Activated B cell treated with CpG ODN at 0.5 μM for 24 hours (primary cell): ENCODE results near the gene POLR3F. TPM values are rescaled to one million over a fixed set of nuclear protein-coding genes. Genes with fewer than 3 reads are reported as not detected.
A peak's percentile ranks its signal among the peaks of the same experiment; 100 is the strongest.

Source experiments
- ATAC-seq: fragments of 200-7000 bp; cut with Tn5 transposase; one replicate; pipeline ENCODE4 v1.10.0; 2021; ENCODE audit warnings: low read depth, mild to moderate bottlenecking, moderate library complexity
- CTCF ChIA-PET: fragments of 350-600 bp; sonication (Branson Sonifier 250); formaldehyde crosslinking; loops from one replicate; lab custom pipeline; 2021; ENCODE audit warnings: antibody characterized with exemption; lab: Charles Lee
- POLR2A ChIA-PET: fragments of 350-600 bp; sonication (Branson Sonifier 250); formaldehyde crosslinking; loops from one replicate; lab custom pipeline; 2021; ENCODE audit warnings: antibody characterized with exemption; lab: Charles Lee
- DNase-seq: peaks from one replicate; pipeline ENCODE4 v3.0.0; 2022
- H3K27ac Mint-ChIP-seq: one replicate; pipeline ENCODE4 v1.8.0; 2020; ENCODE audit warnings: mixed read lengths
- H3K27me3 Mint-ChIP-seq: one replicate; pipeline ENCODE4 v1.8.0; 2021; ENCODE audit warnings: mixed read lengths
- H3K36me3 Mint-ChIP-seq: one replicate; pipeline ENCODE4 v1.8.0; 2021; ENCODE audit warnings: low read depth, mixed read lengths
- H3K4me1 Mint-ChIP-seq: one replicate; pipeline ENCODE4 v1.8.0; 2021; ENCODE audit warnings: mixed read lengths
- H3K4me3 Mint-ChIP-seq: one replicate; pipeline ENCODE4 v1.8.0; 2020; ENCODE audit warnings: mild to moderate bottlenecking, mixed read lengths
- H3K9me3 Mint-ChIP-seq: one replicate; pipeline ENCODE4 v1.8.0; 2020; ENCODE audit warnings: mixed read lengths
- CTCF ChIP-seq: fragments of 200-600 bp; IDR thresholded peaks from one replicate; pipeline ENCODE4 v1.8.0; 2022; ENCODE audit warnings: antibody characterized with exemption, mild to moderate bottlenecking
- intact Hi-C: fragments of 100-400 bp; cut with micrococcal nuclease; formaldehyde crosslinking; loops from one replicate; pipeline ENCODE4 v1.15.1; 2024
- total RNA-seq: library from RNA; stranded (reverse); gene quantifications from 2 replicates; pipeline ENCODE4 v1.2.3, GENCODE V29; 2022

The POLR3F gene
- total RNA-seq, 1 donor from 2014 or later: 14.5 TPM

DNA sequence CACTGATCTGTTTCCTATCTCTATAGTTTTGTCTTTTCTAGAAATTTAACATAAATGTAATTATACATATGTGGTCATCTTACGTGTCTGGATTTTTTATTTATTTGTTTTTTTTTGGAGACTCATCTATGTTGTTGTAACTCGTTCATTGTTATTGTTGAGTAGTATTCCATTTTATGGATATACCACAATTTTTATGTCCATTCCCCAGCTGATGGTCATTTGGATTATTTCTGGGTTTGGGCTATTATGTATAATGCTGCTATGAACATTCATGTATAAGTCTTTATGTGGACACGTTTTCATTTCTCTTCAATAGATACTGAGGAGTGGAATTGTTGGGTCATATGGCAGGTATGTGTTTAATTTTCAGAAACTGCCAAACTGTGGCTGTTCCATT lies 10.6 kb upstream of the POLR3F start:
- no peaks in the 10 kb centered on the region for H3K27me3 Mint-ChIP-seq
- CTCF ChIA-PET: no interaction called here

DNA sequence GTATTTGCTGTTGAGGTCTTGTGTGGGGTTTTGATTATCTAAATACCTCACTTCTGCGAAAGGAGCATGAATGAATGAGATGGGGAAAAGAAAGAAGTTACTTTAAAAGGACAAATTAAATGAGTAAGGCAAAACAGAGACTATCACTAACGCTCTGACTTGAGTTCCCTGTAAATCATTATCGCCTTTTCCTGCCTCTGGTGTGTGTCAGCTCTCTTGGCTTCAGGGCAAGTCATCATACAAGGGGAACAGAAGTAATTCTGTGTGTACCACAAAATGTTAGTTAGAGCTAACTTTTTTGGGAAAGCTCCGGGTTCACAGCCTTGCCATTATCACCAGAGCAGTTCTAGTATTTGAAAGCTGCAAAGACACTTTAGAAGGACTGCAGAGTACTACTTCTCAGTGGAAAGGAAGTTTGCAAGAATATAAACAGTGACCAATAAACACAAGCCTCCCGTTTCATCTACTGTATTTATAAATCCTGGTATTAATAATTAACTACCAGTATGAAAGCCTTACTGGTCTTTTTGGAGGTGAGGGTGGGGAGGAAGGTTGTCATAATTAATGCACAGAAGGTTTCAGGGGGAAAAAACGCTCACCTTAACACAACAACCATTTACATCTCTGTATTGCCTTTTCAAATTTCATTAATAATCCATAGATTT lies 1.5 kb upstream of the POLR3F start:
- no peak for TF ChIP-seq CTCF
- POLR2A ChIA-PET: interaction anchor here (2.1 to 3.0 kb wide), 3 partner anchors 31 to 178 kb away, joined by 19 to 72 read pairs (median 32); partner anchors contain the start of genes RBBP9, SEC23B and ZNF133
- H3K4me3 Mint-ChIP-seq: peak overlapping the region; percentile 99
- ATAC-seq (no peak), DNase-seq (no peak)
- H3K36me3 Mint-ChIP-seq: peaks cover 19% of the 10 kb centered on the region
- H3K4me1 Mint-ChIP-seq: peaks cover 27% of the 10 kb centered on the region
- intact Hi-C loops: loop anchor here (5.0 kb wide), 1 partner anchor 963 kb away; no protein-coding TSS in a partner anchor
- H3K27me3 Mint-ChIP-seq: no peaks in the 10 kb centered on the region
- H3K9me3 Mint-ChIP-seq: no peaks in the 10 kb centered on the region
- CTCF ChIA-PET: no interaction called here
- no peak overlapping the region for H3K27ac Mint-ChIP-seq

More for the DNA sequence above, 10.6 kb upstream of the POLR3F start:
- no peak overlapping the region for H3K4me3 Mint-ChIP-seq
- POLR2A ChIA-PET: no interaction called here
- no peaks in the 10 kb centered on the region for H3K36me3 Mint-ChIP-seq
- intact Hi-C loops: no loop called here
- no peak overlapping the region for H3K27ac Mint-ChIP-seq
- H3K4me1 Mint-ChIP-seq: no peaks in the 10 kb centered on the region
- ATAC-seq: no peak
- no peak for DNase-seq
- TF ChIP-seq CTCF: no peak
- H3K9me3 Mint-ChIP-seq: no peaks in the 10 kb centered on the region

DNA sequence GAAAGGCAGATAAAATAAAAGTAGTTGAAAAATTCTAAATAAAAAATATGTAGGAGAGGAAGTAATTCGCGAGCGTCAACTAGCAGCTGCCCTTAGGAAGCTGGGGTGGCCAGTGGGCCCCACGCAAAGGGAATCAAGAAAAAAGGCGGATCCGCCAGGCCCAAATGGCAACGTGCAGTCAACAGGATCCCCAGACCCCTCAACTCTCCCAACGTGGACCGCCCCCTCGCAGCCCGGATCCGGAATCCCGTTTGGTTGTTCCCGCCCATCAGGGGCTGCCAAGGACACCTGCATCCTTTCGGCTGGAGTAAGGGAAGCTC lies 656 bp upstream of the POLR3F start:
- POLR2A ChIA-PET: interaction anchor here (0.6 to 3.0 kb wide), 10 partner anchors 12 to 500 kb away, joined by 3 to 72 read pairs (median 5); partner anchors contain the start of genes KAT14, MGME1, PET117 and RBBP9
- Mint-ChIP-seq H3K4me3 (peak overlapping the region; percentile 99), H3K9me3 (no peaks in the 10 kb centered on the region), H3K27ac (peak overlapping the region; percentile 95), H3K36me3 (peaks cover 26% of the 10 kb centered on the region), H3K4me1 (peaks cover 27% of the 10 kb centered on the region), H3K27me3 (no peaks in the 10 kb centered on the region)
- no peak for TF ChIP-seq CTCF
- ATAC-seq (no peak), DNase-seq (no peak)
- intact Hi-C loops: loop anchor here (5.0 kb wide), 1 partner anchor 964 kb away; no protein-coding TSS in a partner anchor
- CTCF ChIA-PET: interaction anchor here (0.9 to 2.0 kb wide), 5 partner anchors 30 to 53 kb away, joined by 3 to 6 read pairs (median 4); partner anchors contain the start of genes RBBP9 and SEC23B

GRCh38 chr20:18477218-18477617 lies 10.0 kb downstream of the POLR3F start:
- H3K36me3 Mint-ChIP-seq: peaks cover 68% of the 10 kb centered on the region
- TF ChIP-seq CTCF: no peak
- H3K27ac Mint-ChIP-seq: no peak overlapping the region
- CTCF ChIA-PET: no interaction called here
- H3K4me3 Mint-ChIP-seq: no peak overlapping the region
- no peaks in the 10 kb centered on the region for H3K9me3 Mint-ChIP-seq
- DNase-seq (no peak), ATAC-seq (no peak)
- H3K27me3 Mint-ChIP-seq: no peaks in the 10 kb centered on the region
- intact Hi-C loops: no loop called here
- no peaks in the 10 kb centered on the region for H3K4me1 Mint-ChIP-seq
- POLR2A ChIA-PET: no interaction called here

GRCh38 chr20:18477821-18478220 lies 10.6 kb downstream of the POLR3F start:
- ChIA-PET POLR2A (no interaction called here), CTCF (no interaction called here)
- Mint-ChIP-seq H3K27ac (no peak overlapping the region), H3K9me3 (no peaks in the 10 kb centered on the region), H3K4me3 (no peak overlapping the region), H3K4me1 (no peaks in the 10 kb centered on the region), H3K27me3 (no peaks in the 10 kb centered on the region), H3K36me3 (peaks cover 74% of the 10 kb centered on the region)
- DNase-seq (no peak), ATAC-seq (no peak)
- intact Hi-C loops: no loop called here
- TF ChIP-seq CTCF: no peak
